Measurements from ENCODE around the gene EIPR1. TPM values are rescaled to one million over a fixed set of nuclear protein-coding genes. Genes with fewer than 3 reads are reported as not detected.

Gene EIPR1
- total and polyA plus RNA-seq, 2 donors (not counting 1 experiment from before 2014, with no cell fraction given) = 22.3 to 23.9 TPM

- H4K20me1 ChIP-seq (ENCODE audit: control insufficient read depth, extremely low read depth, insufficient read depth, low read length) = no peaks in the 10 kb centered on the region
- H3K79me2 ChIP-seq (ENCODE audit: control insufficient read depth, insufficient read depth, low read length) = no peaks in the 10 kb centered on the region
- DNase-seq (ENCODE audit: low read depth in 2 of 2) = no peak
- no peak overlapping the region for H2AFZ ChIP-seq (ENCODE audit: low read length)
- H3K9me3 ChIP-seq (ENCODE audit: control insufficient read depth, insufficient read depth, low read depth, low read length) = no peaks in the 10 kb centered on the region
- H3K9ac ChIP-seq (ENCODE audit: insufficient read depth, low read length) = no peak overlapping the region
- no peaks in the 10 kb centered on the region for H3K36me3 ChIP-seq (ENCODE audit: control insufficient read depth, insufficient read depth, low read length)
- TF ChIP-seq, protein P1, sequence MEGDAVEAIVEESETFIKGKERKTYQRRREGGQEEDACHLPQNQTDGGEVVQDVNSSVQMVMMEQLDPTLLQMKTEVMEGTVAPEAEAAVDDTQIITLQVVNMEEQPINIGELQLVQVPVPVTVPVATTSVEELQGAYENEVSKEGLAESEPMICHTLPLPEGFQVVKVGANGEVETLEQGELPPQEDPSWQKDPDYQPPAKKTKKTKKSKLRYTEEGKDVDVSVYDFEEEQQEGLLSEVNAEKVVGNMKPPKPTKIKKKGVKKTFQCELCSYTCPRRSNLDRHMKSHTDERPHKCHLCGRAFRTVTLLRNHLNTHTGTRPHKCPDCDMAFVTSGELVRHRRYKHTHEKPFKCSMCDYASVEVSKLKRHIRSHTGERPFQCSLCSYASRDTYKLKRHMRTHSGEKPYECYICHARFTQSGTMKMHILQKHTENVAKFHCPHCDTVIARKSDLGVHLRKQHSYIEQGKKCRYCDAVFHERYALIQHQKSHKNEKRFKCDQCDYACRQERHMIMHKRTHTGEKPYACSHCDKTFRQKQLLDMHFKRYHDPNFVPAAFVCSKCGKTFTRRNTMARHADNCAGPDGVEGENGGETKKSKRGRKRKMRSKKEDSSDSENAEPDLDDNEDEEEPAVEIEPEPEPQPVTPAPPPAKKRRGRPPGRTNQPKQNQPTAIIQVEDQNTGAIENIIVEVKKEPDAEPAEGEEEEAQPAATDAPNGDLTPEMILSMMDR (conservative IDR thresholded peaks at IDR 0.05 in 1 of 2, IDR thresholded peaks at IDR 0.05 in 1 of 2; ENCODE audit: low read depth in 1 of 2, low read length in 2 of 2) = no peak
- TF ChIP-seq EZH2 (IDR thresholded peaks at IDR 0.05; ENCODE audit: low read length, missing control alignments) = no peak
- no peak overlapping the region for H3K27ac ChIP-seq (ENCODE audit: insufficient read depth, low read length)
- no peaks in the 10 kb centered on the region for H3K27me3 ChIP-seq (ENCODE audit: control insufficient read depth, insufficient read depth, low read length)
- H3K4me2 ChIP-seq (ENCODE audit: extremely low read depth, insufficient read depth, low read length) = no peak overlapping the region
- no peak overlapping the region for H3K4me3 ChIP-seq (replicated peaks in 1 of 4; ENCODE audit: control extremely low read depth in 1 of 4, insufficient read depth in 1 of 4, low read depth in 3 of 4, low read length in 4 of 4)
- no peaks in the 10 kb centered on the region for H3K4me1 ChIP-seq (ENCODE audit: control insufficient read depth, extremely low read depth, insufficient read depth, low read length)
These were observed 226.3 kb downstream of the EIPR1 start for GRCh38 chr2:3151153-3151918.

GRCh38 chr2:3149441-3150217 lies 228.0 kb downstream of the EIPR1 start:
- H3K4me3 ChIP-seq (replicated peaks in 1 of 4; ENCODE audit: control extremely low read depth in 1 of 4, insufficient read depth in 1 of 4, low read depth in 3 of 4, low read length in 4 of 4) = no peak overlapping the region
- no peaks in the 10 kb centered on the region for H4K20me1 ChIP-seq (ENCODE audit: control insufficient read depth, extremely low read depth, insufficient read depth, low read length)
- no peaks in the 10 kb centered on the region for H3K36me3 ChIP-seq (ENCODE audit: control insufficient read depth, insufficient read depth, low read length)
- H3K27ac ChIP-seq (ENCODE audit: insufficient read depth, low read length) = no peak overlapping the region
- no peak overlapping the region for H3K9ac ChIP-seq (ENCODE audit: insufficient read depth, low read length)
- H3K79me2 ChIP-seq (ENCODE audit: control insufficient read depth, insufficient read depth, low read length) = no peaks in the 10 kb centered on the region
- DNase-seq (ENCODE audit: low read depth in 2 of 2) = no peak
- no peaks in the 10 kb centered on the region for H3K4me1 ChIP-seq (ENCODE audit: control insufficient read depth, extremely low read depth, insufficient read depth, low read length)
- H3K4me2 ChIP-seq (ENCODE audit: extremely low read depth, insufficient read depth, low read length) = no peak overlapping the region
- no peak for TF ChIP-seq EZH2 (IDR thresholded peaks at IDR 0.05; ENCODE audit: low read length, missing control alignments)
- TF ChIP-seq, protein P1 (conservative IDR thresholded peaks at IDR 0.05 in 1 of 2, IDR thresholded peaks at IDR 0.05 in 1 of 2; ENCODE audit: low read depth in 1 of 2, low read length in 2 of 2) = no peak
- no peaks in the 10 kb centered on the region for H3K27me3 ChIP-seq (ENCODE audit: control insufficient read depth, insufficient read depth, low read length)
- H3K9me3 ChIP-seq (ENCODE audit: control insufficient read depth, insufficient read depth, low read depth, low read length) = no peaks in the 10 kb centered on the region
- no peak overlapping the region for H2AFZ ChIP-seq (ENCODE audit: low read length)

DNA sequence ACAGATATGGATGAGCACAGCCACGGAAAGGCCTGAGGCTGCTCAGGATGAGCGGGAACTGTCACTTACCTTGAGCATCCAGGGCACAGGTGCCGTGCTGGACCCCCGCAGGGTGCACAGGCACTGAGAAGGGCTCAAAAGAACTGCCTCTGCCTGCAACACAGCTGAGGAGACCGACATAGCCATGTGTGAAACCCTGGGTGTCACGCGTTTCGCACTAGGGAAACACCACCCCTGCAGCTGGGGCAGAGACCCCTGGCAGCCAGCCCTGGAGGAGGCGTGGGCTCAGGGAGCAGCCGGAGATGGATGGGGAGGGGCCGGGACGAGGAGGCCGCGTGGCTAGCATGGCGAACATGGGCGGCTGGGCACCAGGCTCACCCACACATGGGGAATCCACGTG lies 228.9 kb downstream of the EIPR1 start:
- no peak overlapping the region for H3K27ac ChIP-seq (ENCODE audit: insufficient read depth, low read length)
- no peak overlapping the region for H2AFZ ChIP-seq (ENCODE audit: low read length)
- no peak overlapping the region for H3K9ac ChIP-seq (ENCODE audit: insufficient read depth, low read length)
- H3K4me1 ChIP-seq (ENCODE audit: control insufficient read depth, extremely low read depth, insufficient read depth, low read length) = no peaks in the 10 kb centered on the region
- H3K36me3 ChIP-seq (ENCODE audit: control insufficient read depth, insufficient read depth, low read length) = no peaks in the 10 kb centered on the region
- no peak overlapping the region for H3K4me2 ChIP-seq (ENCODE audit: extremely low read depth, insufficient read depth, low read length)
- no peaks in the 10 kb centered on the region for H3K9me3 ChIP-seq (ENCODE audit: control insufficient read depth, insufficient read depth, low read depth, low read length)
- no peaks in the 10 kb centered on the region for H4K20me1 ChIP-seq (ENCODE audit: control insufficient read depth, extremely low read depth, insufficient read depth, low read length)
- no peaks in the 10 kb centered on the region for H3K27me3 ChIP-seq (ENCODE audit: control insufficient read depth, insufficient read depth, low read length)
- DNase-seq (ENCODE audit: low read depth in 2 of 2) = no peak
- H3K79me2 ChIP-seq (ENCODE audit: control insufficient read depth, insufficient read depth, low read length) = no peaks in the 10 kb centered on the region
- no peak overlapping the region for H3K4me3 ChIP-seq (replicated peaks in 1 of 4; ENCODE audit: control extremely low read depth in 1 of 4, insufficient read depth in 1 of 4, low read depth in 3 of 4, low read length in 4 of 4)
- TF ChIP-seq EZH2 (IDR thresholded peaks at IDR 0.05; ENCODE audit: low read length, missing control alignments) = no peak
- TF ChIP-seq, protein P1 (conservative IDR thresholded peaks at IDR 0.05 in 1 of 2, IDR thresholded peaks at IDR 0.05 in 1 of 2; ENCODE audit: low read depth in 1 of 2, low read length in 2 of 2) = no peak
